Measurements from ENCODE around the gene VPS33B. TPM values are rescaled to one million over a fixed set of nuclear protein-coding genes. Genes with fewer than 3 reads are reported as not detected.

The VPS33B gene
- total and polyA plus RNA-seq, 2 of the 8 experiments (the other 6 are each of a cell fraction or from before 2014, with no cell fraction given), result 11.8 to 17.3 TPM

DNA sequence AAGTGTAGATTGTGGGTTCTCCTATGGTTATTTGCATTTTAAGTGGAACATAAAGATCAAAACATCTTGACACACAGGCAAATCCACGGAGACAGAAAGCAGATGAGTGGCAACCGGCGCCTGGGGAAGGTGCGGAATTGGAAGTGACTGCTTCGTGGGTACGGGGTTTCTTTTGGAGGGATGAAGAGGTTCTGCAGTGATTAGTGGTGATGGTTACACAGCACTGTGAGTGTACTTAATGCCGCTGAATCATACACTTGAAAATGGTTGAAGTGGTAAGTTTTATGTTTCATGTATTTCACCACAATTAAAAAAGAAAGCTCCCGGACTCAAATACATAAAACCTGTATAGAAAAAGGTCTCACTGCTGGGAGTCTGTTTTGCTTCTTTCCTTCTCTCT, 18.5 kb upstream of the VPS33B start:
- Histone ChIP-seq H3K27me3 (replicated peaks in 1 of 4; ENCODE audit: control insufficient read depth in 3 of 4, extremely low read depth in 1 of 4, insufficient read depth in 3 of 4, low read length in 3 of 4) (no peaks in the 10 kb centered on the region; a peak in 2 of 7 replicates), H4K91ac (replicated peaks; ENCODE audit: insufficient read length, low read length) (no peak overlapping the region), H3K9me3 (ENCODE audit: insufficient read depth in 2 of 2, low read depth in 1 of 2, low read length in 1 of 2) (no peaks in the 10 kb centered on the region), H3K79me1 (ENCODE audit: low read depth, low read length) (no peaks in the 10 kb centered on the region), H3K23ac (ENCODE audit: insufficient read length) (no peak overlapping the region), H2BK12ac (ENCODE audit: low read depth, low read length) (no peak overlapping the region), H3K23me2 (ENCODE audit: low read depth, low read length) (no peaks in the 10 kb centered on the region), H3K4me1 (replicated peaks in 1 of 4; ENCODE audit: control insufficient read depth in 3 of 4, insufficient read depth in 4 of 4, low read length in 3 of 4) (no peaks in the 10 kb centered on the region), H3K36me3 (ENCODE audit: control insufficient read depth in 2 of 4, insufficient read depth in 4 of 4, low read length in 3 of 4) (no peaks in the 10 kb centered on the region), H2BK20ac (ENCODE audit: low read length) (no peak overlapping the region), H4K8ac (ENCODE audit: extremely low read depth, insufficient read depth, low read length) (no peak overlapping the region), H3K79me2 (ENCODE audit: control insufficient read depth in 1 of 2, insufficient read depth in 2 of 2, low read length in 2 of 2) (no peaks in the 10 kb centered on the region), H3K14ac (ENCODE audit: insufficient read length) (no peak overlapping the region), H3K4me2 (ENCODE audit: insufficient read depth in 1 of 2, low read depth in 2 of 2, low read length in 2 of 2) (no peak overlapping the region), H3K4me3 (ENCODE audit: extremely low read depth in 1 of 4, insufficient read depth in 2 of 4, low read depth in 3 of 4, low read length in 4 of 4) (no peak overlapping the region), H4K20me1 (replicated peaks in 1 of 2; ENCODE audit: control insufficient read depth in 1 of 2, insufficient read depth in 2 of 2, low read length in 2 of 2) (no peaks in the 10 kb centered on the region), H2BK15ac (ENCODE audit: low read length) (no peak overlapping the region), H3K56ac (replicated peaks; ENCODE audit: insufficient read length, low read depth, low read length) (no peak overlapping the region), H2BK120ac (replicated peaks; ENCODE audit: low read depth, low read length) (no peak overlapping the region), H2AK5ac (ENCODE audit: low read depth, low read length) (no peak overlapping the region), H3K27ac (ENCODE audit: low read depth, low read length) (no peak overlapping the region), H4K5ac (ENCODE audit: insufficient read length, low read depth, low read length) (no peak overlapping the region), H2BK5ac (ENCODE audit: low read depth, low read length) (no peak overlapping the region), H3K9ac (replicated peaks in 1 of 4; ENCODE audit: extremely low read depth in 1 of 4, low read depth in 3 of 4, low read length in 3 of 4) (no peak overlapping the region), H3K4ac (replicated peaks; ENCODE audit: insufficient read length, low read depth, low read length) (no peak overlapping the region), H2AFZ (ENCODE audit: low read length) (no peak overlapping the region), H3K18ac (ENCODE audit: extremely low read depth, low read length) (no peak overlapping the region)
- FAIRE-seq (no peak), DNase-seq (ENCODE audit: low read depth in 1 of 2, low spot score in 2 of 2) (no peak)
- 83% methylated on average over 8 of the region's 8 CpGs; no CpG with 5 or more reads in 1 of the 2 experiments for WGBS, 2 experiments (ENCODE audit: extremely low coverage in 1 of 2, insufficient coverage in 1 of 2, insufficient read length in 1 of 2, insufficient replicate concordance in 2 of 2, low coverage in 1 of 2, low lambda C conversion rate in 2 of 2, missing lambda C conversion rate in 1 of 2)
- POLR2A ChIA-PET (ENCODE audit: partially characterized antibody), result no interaction called here
- CTCF ChIA-PET (ENCODE audit: partially characterized antibody), result interaction anchor here (0.6 to 3.8 kb wide), 14 partner anchors 7 to 1861 kb away, joined by 3 to 26 read pairs (median 4); no protein-coding TSS in a partner anchor
- TF ChIP-seq MAX (IDR thresholded peaks at IDR 0.05), result no peak
- no peak for TF ChIP-seq TCF12 (IDR thresholded peaks at IDR 0.05; ENCODE audit: low read depth, low read length)
- no peak for TF ChIP-seq SAP30 (IDR thresholded peaks at IDR 0.05; ENCODE audit: insufficient read depth, insufficient replicate concordance, low read length)
- TF ChIP-seq RXRA (IDR thresholded peaks at IDR 0.05; ENCODE audit: insufficient read depth, low read depth, low read length), result no peak
- TF ChIP-seq FOSL1 (IDR thresholded peaks at IDR 0.05; ENCODE audit: insufficient read depth, low read depth, low read length), result no peak
- TF ChIP-seq JUN (IDR thresholded peaks at IDR 0.05; ENCODE audit: low read depth, low read length), result no peak
- TF ChIP-seq CHD1 (IDR thresholded peaks at IDR 0.05; ENCODE audit: low read depth, low read length), result no peak
- TF ChIP-seq KDM4A (IDR thresholded peaks at IDR 0.05; ENCODE audit: low read depth, low read length, severe bottlenecking), result no peak
- TF ChIP-seq BCL11A (IDR thresholded peaks at IDR 0.05; ENCODE audit: low read depth in 2 of 2, low read length in 2 of 2), result no peak
- TF ChIP-seq PHF8 (conservative IDR thresholded peaks at IDR 0.05; ENCODE audit: low read depth, low read length), result no peak
- no peak for TF ChIP-seq RAD21 (IDR thresholded peaks at IDR 0.05 in 1 of 2, conservative IDR thresholded peaks at IDR 0.05 in 1 of 2; ENCODE audit: low read depth in 2 of 2, low read length in 2 of 2)
- no peak for TF ChIP-seq GTF2F1 (IDR thresholded peaks at IDR 0.05; ENCODE audit: borderline replicate concordance, low read depth, low read length)
- no peak for TF ChIP-seq BRCA1 (IDR thresholded peaks at IDR 0.05; ENCODE audit: low read depth, low read length)
- TF ChIP-seq GABPA (IDR thresholded peaks at IDR 0.05; ENCODE audit: borderline replicate concordance, insufficient read depth, low read length), result no peak

All from H1 (cell line).